ENCODE measurements around the gene UTF1.
"Not testable (repeated sequence)": the region's sequence is repeated elsewhere in the genome, so short reads cannot be mapped to it uniquely, and the experiment has no call there.

Gene UTF1

GRCh38 chr10:133209641-133210040 is 20.4 kb upstream of the UTF1 start:
- no peak for DNase-seq (ENCODE audit: low read depth in 2 of 2)

- DNase-seq (ENCODE audit: low read depth in 2 of 2) = no peak
Measured at GRCh38 chr10:133210398-133211140, 19.4 kb upstream of the UTF1 start.

GRCh38 chr10:133211141-133211830 is 18.7 kb upstream of the UTF1 start:
- no peak for DNase-seq (ENCODE audit: low read depth in 2 of 2)

- no peak for DNase-seq (ENCODE audit: low read depth in 2 of 2)
Measured at GRCh38 chr10:133211959-133212852, 17.8 kb upstream of the UTF1 start.

- no peak for DNase-seq (ENCODE audit: low read depth in 2 of 2)
Measured at GRCh38 chr10:133212853-133213494, 17.0 kb upstream of the UTF1 start.

GRCh38 chr10:133213641-133214467 is 16.2 kb upstream of the UTF1 start:
- DNase-seq (ENCODE audit: low read depth in 2 of 2) = no peak

- DNase-seq (ENCODE audit: low read depth in 2 of 2) = no peak
Measured at GRCh38 chr10:133214468-133215410, 15.3 kb upstream of the UTF1 start.

GRCh38 chr10:133215586-133215985 is 14.4 kb upstream of the UTF1 start:
- DNase-seq (ENCODE audit: low read depth in 2 of 2) = no peak

- no peak for DNase-seq (ENCODE audit: low read depth in 2 of 2)
Measured at GRCh38 chr10:133216776-133217175, 13.2 kb upstream of the UTF1 start.

GRCh38 chr10:133217800-133218589 is 12.0 kb upstream of the UTF1 start:
- no peak for DNase-seq (ENCODE audit: low read depth in 2 of 2)

GRCh38 chr10:133218891-133219290 is 11.1 kb upstream of the UTF1 start:
- no peak for DNase-seq (ENCODE audit: low read depth in 2 of 2)

- DNase-seq (ENCODE audit: low read depth in 2 of 2) = no peak
Measured at GRCh38 chr10:133219782-133220181, 10.2 kb upstream of the UTF1 start.

GRCh38 chr10:133221331-133221730 is 8.7 kb upstream of the UTF1 start:
- DNase-seq (ENCODE audit: low read depth in 2 of 2) = no peak

GRCh38 chr10:133221756-133222155 is 8.3 kb upstream of the UTF1 start:
- not testable (repeated sequence) for DNase-seq (ENCODE audit: low read depth in 2 of 2)

GRCh38 chr10:133224076-133224475 is 5.9 kb upstream of the UTF1 start:
- DNase-seq (ENCODE audit: low read depth in 2 of 2) = no peak

- no peak for DNase-seq (ENCODE audit: low read depth in 2 of 2)
Measured at GRCh38 chr10:133224756-133225372, 5.2 kb upstream of the UTF1 start.

- no peak for DNase-seq (ENCODE audit: low read depth in 2 of 2)
Measured at GRCh38 chr10:133225707-133226191, 4.3 kb upstream of the UTF1 start.

- no peak for DNase-seq (ENCODE audit: low read depth in 2 of 2)
Measured at GRCh38 chr10:133226251-133226808, 3.7 kb upstream of the UTF1 start.

Data from stimulated activated CD4-positive, alpha-beta T cell treated with anti-CD3 and anti-CD28 coated beads, Interleukin-15, amount 100 ng/mL, for 48 hours (primary cell).